Left ventricle myocardium inferior (tissue), 1 donor: ENCODE measurements around the gene CACNA1C. TPM values are rescaled to one million over a fixed set of nuclear protein-coding genes. Genes with fewer than 3 reads are reported as not detected.
A peak's percentile ranks its signal among the peaks of the same experiment; 100 is the strongest.

Experiments used
- DNase-seq: peaks from one replicate; pipeline ENCODE4 v3.0.0-alpha.2; 2020
- H3K27ac ChIP-seq: fragments of 200-600 bp; replicated peaks from 2 replicates; pipeline ENCODE4 v1.8.0; 2021
- H3K27me3 ChIP-seq: fragments of 200-600 bp; 2 replicates; pipeline ENCODE4 v1.8.0; 2021; ENCODE audit warnings: low read depth
- H3K36me3 ChIP-seq: fragments of 200-600 bp; 2 replicates; pipeline ENCODE4 v1.8.0; 2021
- H3K4me1 ChIP-seq: fragments of 200-600 bp; 2 replicates; pipeline ENCODE4 v1.8.0; 2021
- H3K4me3 ChIP-seq: fragments of 200-600 bp; 2 replicates; pipeline ENCODE4 v1.8.0; 2021; ENCODE audit warnings: mild to moderate bottlenecking, moderate library complexity
- H3K9me3 ChIP-seq: fragments of 200-600 bp; replicated peaks from 2 replicates; pipeline ENCODE4 v1.8.0; 2021
- intact Hi-C: fragments of 100-400 bp; cut with micrococcal nuclease; formaldehyde crosslinking; loops from one replicate; pipeline ENCODE4 v1.11.0; 2022
- total RNA-seq: library from RNA; stranded (reverse); fragmentation: NEBNext Ultra II Directional; extraction: Animal tissue kit (Norgen Biotek cat#: 25700); gene quantifications from one replicate; pipeline ENCODE4 v1.2.1, GENCODE V29; 2021
- TF ChIP-seq, protein P1 (sequence below): fragments of 200-600 bp; IDR thresholded peaks from 2 replicates; pipeline ENCODE4 v1.8.0; 2021; ENCODE audit warnings: antibody characterized with exemption, mild to moderate bottlenecking, borderline replicate concordance
- donor health status: DM: no; HTN: yes; CAD: no; lungs with severe emphysema.

CACNA1C gene
- total RNA-seq, 1 donor from 2014 or later, result 137 TPM

DNA sequence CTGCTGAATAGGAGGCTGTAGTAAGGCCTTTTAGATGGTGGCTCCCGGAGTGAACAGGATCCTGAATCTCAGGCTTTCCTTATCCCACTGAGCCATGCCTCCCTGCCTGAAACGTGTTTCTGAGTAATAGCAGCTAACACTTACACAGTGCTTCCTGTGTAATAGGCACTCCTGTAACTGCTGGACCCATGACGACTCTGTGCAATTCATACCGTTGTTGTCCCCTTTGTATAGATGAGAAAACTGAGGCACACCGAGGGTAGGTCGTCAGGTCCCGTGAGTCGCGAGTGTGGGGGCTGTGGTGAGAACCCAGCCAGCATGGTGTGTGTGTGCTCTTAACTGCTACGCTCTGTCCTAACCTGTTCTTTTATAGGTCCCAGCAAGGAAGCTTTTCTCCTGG lies 193.6 kb downstream of the CACNA1C start:
- Histone ChIP-seq H3K4me1 (peaks cover 100% of the 10 kb centered on the region), H3K36me3 (no peaks in the 10 kb centered on the region), H3K9me3 (no peaks in the 10 kb centered on the region), H3K27ac (peak overlapping the region; percentile 89), H3K27me3 (no peaks in the 10 kb centered on the region), H3K4me3 (no peak overlapping the region)
- no peak for DNase-seq
- TF ChIP-seq, protein P1, sequence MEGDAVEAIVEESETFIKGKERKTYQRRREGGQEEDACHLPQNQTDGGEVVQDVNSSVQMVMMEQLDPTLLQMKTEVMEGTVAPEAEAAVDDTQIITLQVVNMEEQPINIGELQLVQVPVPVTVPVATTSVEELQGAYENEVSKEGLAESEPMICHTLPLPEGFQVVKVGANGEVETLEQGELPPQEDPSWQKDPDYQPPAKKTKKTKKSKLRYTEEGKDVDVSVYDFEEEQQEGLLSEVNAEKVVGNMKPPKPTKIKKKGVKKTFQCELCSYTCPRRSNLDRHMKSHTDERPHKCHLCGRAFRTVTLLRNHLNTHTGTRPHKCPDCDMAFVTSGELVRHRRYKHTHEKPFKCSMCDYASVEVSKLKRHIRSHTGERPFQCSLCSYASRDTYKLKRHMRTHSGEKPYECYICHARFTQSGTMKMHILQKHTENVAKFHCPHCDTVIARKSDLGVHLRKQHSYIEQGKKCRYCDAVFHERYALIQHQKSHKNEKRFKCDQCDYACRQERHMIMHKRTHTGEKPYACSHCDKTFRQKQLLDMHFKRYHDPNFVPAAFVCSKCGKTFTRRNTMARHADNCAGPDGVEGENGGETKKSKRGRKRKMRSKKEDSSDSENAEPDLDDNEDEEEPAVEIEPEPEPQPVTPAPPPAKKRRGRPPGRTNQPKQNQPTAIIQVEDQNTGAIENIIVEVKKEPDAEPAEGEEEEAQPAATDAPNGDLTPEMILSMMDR, result no peak
- intact Hi-C loops, result no loop called here

GRCh38 chr12:2247120-2247519 lies 194.3 kb downstream of the CACNA1C start:
- TF ChIP-seq, protein P1, result no peak
- Histone ChIP-seq H3K27me3 (no peaks in the 10 kb centered on the region), H3K4me1 (peaks cover 100% of the 10 kb centered on the region), H3K9me3 (no peaks in the 10 kb centered on the region), H3K4me3 (no peak overlapping the region), H3K36me3 (no peaks in the 10 kb centered on the region), H3K27ac (peak overlapping the region; percentile 89)
- DNase-seq, result no peak
- intact Hi-C loops, result no loop called here

- intact Hi-C loops, result no loop called here
- Histone ChIP-seq H3K4me3 (no peak overlapping the region), H3K4me1 (peaks cover 100% of the 10 kb centered on the region), H3K27ac (peak overlapping the region; percentile 89), H3K27me3 (no peaks in the 10 kb centered on the region), H3K9me3 (no peaks in the 10 kb centered on the region), H3K36me3 (no peaks in the 10 kb centered on the region)
- TF ChIP-seq, protein P1, result no peak
- DNase-seq, result no peak
These were observed 194.8 kb downstream of the CACNA1C start for GRCh38 chr12:2247596-2247995.

GRCh38 chr12:2248087-2248900 lies 195.5 kb downstream of the CACNA1C start:
- no peaks in the 10 kb centered on the region for H3K36me3 ChIP-seq
- peaks cover 98% of the 10 kb centered on the region for H3K4me1 ChIP-seq
- H3K9me3 ChIP-seq, result no peaks in the 10 kb centered on the region
- no peak for DNase-seq
- peak overlapping the region; percentile 89 for H3K27ac ChIP-seq
- no peak overlapping the region for H3K4me3 ChIP-seq
- H3K27me3 ChIP-seq, result no peaks in the 10 kb centered on the region
- intact Hi-C loops, result no loop called here
- TF ChIP-seq, protein P1, result no peak

DNA sequence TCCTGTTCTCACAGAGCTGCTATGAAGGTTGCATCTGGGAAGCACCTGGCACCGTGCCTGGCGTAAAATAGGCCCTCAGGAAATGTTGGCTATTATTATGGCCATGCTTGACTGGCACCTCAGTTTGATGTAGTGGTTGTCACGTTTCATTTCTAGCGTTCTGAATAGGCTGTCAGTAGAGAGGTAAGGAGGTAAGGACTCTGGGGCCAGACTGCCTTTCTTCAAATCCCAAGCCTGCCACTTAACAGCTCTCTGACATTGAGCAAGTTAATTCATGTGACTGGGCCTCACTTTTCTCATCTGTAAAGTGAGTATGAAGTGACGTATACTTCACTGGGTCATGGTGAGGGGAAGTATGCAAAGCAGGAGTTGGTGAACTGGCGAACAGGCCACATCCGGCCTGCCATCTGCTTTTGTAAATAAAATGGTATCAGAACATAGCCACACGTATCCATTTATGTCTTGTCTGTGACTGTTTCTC lies 196.2 kb downstream of the CACNA1C start:
- Histone ChIP-seq H3K36me3 (no peaks in the 10 kb centered on the region), H3K27me3 (no peaks in the 10 kb centered on the region), H3K4me1 (peaks cover 98% of the 10 kb centered on the region), H3K4me3 (no peak overlapping the region), H3K9me3 (no peaks in the 10 kb centered on the region), H3K27ac (peak overlapping the region; percentile 89)
- DNase-seq, result peak; percentile 44
- TF ChIP-seq, protein P1, result no peak
- intact Hi-C loops, result no loop called here
